ENCODE measurements around the gene TMEM170A. TPM values are rescaled to one million over a fixed set of nuclear protein-coding genes. Genes with fewer than 3 reads are reported as not detected.
A peak's percentile ranks its signal among the peaks of the same experiment; 100 is the strongest.
"Not testable (repeated sequence)": the region's sequence is repeated elsewhere in the genome, so short reads cannot be mapped to it uniquely, and the experiment has no call there.

The TMEM170A gene
- total RNA-seq, 1 experiment from 2014 or later: 46.8 TPM

- Histone ChIP-seq H3K27me3 (ENCODE audit: insufficient read depth, low read length) (no peaks in the 10 kb centered on the region), H3K56ac (ENCODE audit: insufficient read length, low read depth, low read length) (no peak overlapping the region), H2BK15ac (ENCODE audit: low read depth, low read length) (no peak overlapping the region), H2BK20ac (ENCODE audit: low read depth, low read length, poor library complexity, severe bottlenecking) (no peak overlapping the region), H3K23ac (ENCODE audit: insufficient read length, low read depth, low read length) (no peak overlapping the region), H3T11ph (ENCODE audit: low read length) (no peak overlapping the region), H4K91ac (ENCODE audit: insufficient read length, low read depth, low read length) (no peak overlapping the region), H4K8ac (replicated peaks; ENCODE audit: insufficient read length, low read depth, low read length) (no peak overlapping the region), H3K9me3 (ENCODE audit: control insufficient read depth, low read depth, low read length) (no peaks in the 10 kb centered on the region), H3K79me1 (ENCODE audit: insufficient read depth, low read depth, low read length, poor library complexity, severe bottlenecking) (peaks cover 6% of the 10 kb centered on the region), H3K9ac (ENCODE audit: extremely low read depth, insufficient read length, low read length) (no peak overlapping the region), H3K79me2 (ENCODE audit: insufficient read depth, low read length) (peaks cover 11% of the 10 kb centered on the region; the same call in 1 of the 2 replicates), H3K23me2 (ENCODE audit: insufficient read length, low read depth, low read length, poor library complexity, severe bottlenecking) (peaks cover 18% of the 10 kb centered on the region), H4K5ac (ENCODE audit: insufficient read length, low read depth, low read length) (no peak overlapping the region), H4K20me1 (ENCODE audit: control insufficient read depth, insufficient read depth, insufficient read length) (no peaks in the 10 kb centered on the region), H3K18ac (ENCODE audit: insufficient read length, low read depth, low read length) (no peak overlapping the region), H3K4me2 (ENCODE audit: insufficient read depth, insufficient read length, low read length) (no peak overlapping the region), H2AFZ (ENCODE audit: low read length) (no peak overlapping the region), H3K14ac (ENCODE audit: insufficient read depth, low read length) (no peak overlapping the region), H2AK5ac (ENCODE audit: insufficient read length, low read length) (no peak overlapping the region), H2BK12ac (ENCODE audit: insufficient read length, low read depth, low read length) (no peak overlapping the region), H3K27ac (ENCODE audit: insufficient read length, low read depth, low read length) (no peak overlapping the region), H2BK5ac (ENCODE audit: insufficient read length, low read length) (no peak overlapping the region), H3K4me1 (ENCODE audit: insufficient read depth, low read length) (no peaks in the 10 kb centered on the region; the same call in 1 of the 2 replicates), H3K4ac (ENCODE audit: low read depth, low read length) (no peak overlapping the region), H2BK120ac (ENCODE audit: low read depth, low read length, poor library complexity, severe bottlenecking) (no peak overlapping the region)
- TF ChIP-seq CTCF (conservative IDR thresholded peaks at IDR 0.05): no peak
- H3K4me3 Mint-ChIP-seq: no peak overlapping the region
- H3K36me3 Mint-ChIP-seq (ENCODE audit: insufficient read depth in 1 of 3, low read depth in 3 of 3): peaks cover 19 to 24% (median 20%) of the 10 kb centered on the region in 3 experiments
- no peaks in the 10 kb centered on the region; a peak in 1 of 5 replicates for H3K9me3 Mint-ChIP-seq
- no CpG with 5 or more reads among the region's 11 CpGs for WGBS (ENCODE audit: extremely low coverage, insufficient read length, low lambda C conversion rate)
- peaks cover 20 to 23% of the 10 kb centered on the region in 2 experiments for H3K4me1 Mint-ChIP-seq
- H3K27me3 Mint-ChIP-seq (ENCODE audit: low read depth): peaks cover 2% of the 10 kb centered on the region; the same call in 1 of the 2 replicates
- DNase-seq: no peak
- peak overlapping the region in 2 of 3 experiments; percentile 24 to 79; a peak in 3 of 7 replicates for H3K27ac Mint-ChIP-seq
These were observed 34.7 kb downstream of the TMEM170A start for GRCh38 chr16:75429621-75430403.

- H3K23me2 ChIP-seq (ENCODE audit: insufficient read length, low read depth, low read length, poor library complexity, severe bottlenecking); H4K5ac ChIP-seq (ENCODE audit: insufficient read length, low read depth, low read length); H2BK5ac ChIP-seq (ENCODE audit: insufficient read length, low read length); H4K8ac ChIP-seq (replicated peaks; ENCODE audit: insufficient read length, low read depth, low read length); H3K4me3 Mint-ChIP-seq; H3K27ac ChIP-seq (ENCODE audit: insufficient read length, low read depth, low read length); H3T11ph ChIP-seq (ENCODE audit: low read length); H4K20me1 ChIP-seq (ENCODE audit: control insufficient read depth, insufficient read depth, insufficient read length); H2BK120ac ChIP-seq (ENCODE audit: low read depth, low read length, poor library complexity, severe bottlenecking); H3K9me3 ChIP-seq (ENCODE audit: control insufficient read depth, low read depth, low read length); H3K4me2 ChIP-seq (ENCODE audit: insufficient read depth, insufficient read length, low read length); H2AK5ac ChIP-seq (ENCODE audit: insufficient read length, low read length); H3K23ac ChIP-seq (ENCODE audit: insufficient read length, low read depth, low read length); H3K4ac ChIP-seq (ENCODE audit: low read depth, low read length); H3K18ac ChIP-seq (ENCODE audit: insufficient read length, low read depth, low read length); H2BK20ac ChIP-seq (ENCODE audit: low read depth, low read length, poor library complexity, severe bottlenecking); H4K91ac ChIP-seq (ENCODE audit: insufficient read length, low read depth, low read length); DNase-seq; H3K56ac ChIP-seq (ENCODE audit: insufficient read length, low read depth, low read length); H3K4me1 ChIP-seq (ENCODE audit: insufficient read depth, low read length); H3K9ac ChIP-seq (ENCODE audit: extremely low read depth, insufficient read length, low read length); H2BK12ac ChIP-seq (ENCODE audit: insufficient read length, low read depth, low read length); H3K27me3 ChIP-seq (ENCODE audit: insufficient read depth, low read length); H3K9me3 Mint-ChIP-seq; H2BK15ac ChIP-seq (ENCODE audit: low read depth, low read length); H3K79me1 ChIP-seq (ENCODE audit: insufficient read depth, low read depth, low read length, poor library complexity, severe bottlenecking); H3K27me3 Mint-ChIP-seq (ENCODE audit: low read depth); H3K14ac ChIP-seq (ENCODE audit: insufficient read depth, low read length); H2AFZ ChIP-seq (ENCODE audit: low read length): not testable (repeated sequence)
- no CpG with 5 or more reads among the region's 2 CpGs for WGBS (ENCODE audit: extremely low coverage, insufficient read length, low lambda C conversion rate)
- Mint-ChIP-seq H3K27ac (peak overlapping the region in 1 of 3 experiments; percentile 76; a peak in 1 of 7 replicates), H3K36me3 (ENCODE audit: insufficient read depth in 1 of 3, low read depth in 3 of 3) (peaks cover 15 to 22% (median 19%) of the 10 kb centered on the region in 3 experiments), H3K4me1 (peaks cover 12 to 15% of the 10 kb centered on the region in 2 experiments)
- peaks cover 13% of the 10 kb centered on the region; the same call in 1 of the 2 replicates for H3K79me2 ChIP-seq (ENCODE audit: insufficient read depth, low read length)
These were observed 38.0 kb downstream of the TMEM170A start for GRCh38 chr16:75426524-75426923.

Measured in H9 (cell line).